HTERT RPE-1 (cell line): ENCODE results near the gene STARD7.
"Not testable (repeated sequence)": the region's sequence is repeated elsewhere in the genome, so short reads cannot be mapped to it uniquely, and the experiment has no call there.

Experiments
- in situ Hi-C: fragments of 300-500 bp; cut with MboI; formaldehyde crosslinking; loops from 4 replicates; pipeline ENCODE4 v1.14.3; 2020; ENCODE audit warnings: low sequenced_read_pairs

STARD7 gene

DNA sequence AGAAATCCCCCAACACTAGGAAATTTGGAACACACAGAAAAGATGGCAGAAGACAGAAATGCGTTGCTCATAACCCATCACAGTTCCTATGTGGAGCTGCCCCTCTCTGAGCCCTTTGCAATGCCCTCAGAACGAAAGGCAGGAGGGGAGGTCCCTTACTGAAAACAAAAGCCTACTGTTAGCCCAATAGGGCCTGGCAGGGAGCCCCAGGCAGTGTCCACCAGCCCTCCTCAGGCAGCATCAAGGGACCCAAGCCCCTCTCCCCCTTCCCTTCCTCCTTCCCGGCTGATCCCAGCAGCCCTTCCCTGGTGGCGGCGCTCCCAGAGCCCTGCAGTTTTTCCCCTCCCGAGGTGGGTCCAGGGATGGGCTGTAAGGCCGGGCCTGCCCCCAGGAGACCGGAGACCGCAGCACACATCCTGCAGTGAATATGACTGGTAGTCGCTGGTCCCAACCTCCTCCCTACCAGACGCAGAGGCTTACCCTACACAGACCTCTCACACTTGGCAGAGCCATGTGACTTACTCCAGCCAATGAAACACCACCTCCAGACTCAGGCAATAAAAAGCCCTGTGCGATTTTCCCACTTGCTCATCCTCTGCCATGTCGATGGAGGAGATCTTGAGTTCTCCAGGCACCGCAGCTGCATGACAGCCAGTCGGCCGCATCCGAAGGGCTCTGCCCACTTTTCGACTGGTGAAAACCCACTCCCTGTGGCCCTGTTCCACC is 44.0 kb downstream of the STARD7 start:
- in situ Hi-C loops = no loop called here

- in situ Hi-C loops = no loop called here
Observed at GRCh38 chr2:96163768-96164429, 44.7 kb downstream of the STARD7 start.

GRCh38 chr2:96163415-96163767 is 45.2 kb downstream of the STARD7 start:
- in situ Hi-C loops = no loop called here

GRCh38 chr2:96161898-96162297 is 46.7 kb downstream of the STARD7 start:
- in situ Hi-C loops = no loop called here

- in situ Hi-C loops = not testable (repeated sequence)
Observed at GRCh38 chr2:96160366-96160765, 48.3 kb downstream of the STARD7 start.

DNA sequence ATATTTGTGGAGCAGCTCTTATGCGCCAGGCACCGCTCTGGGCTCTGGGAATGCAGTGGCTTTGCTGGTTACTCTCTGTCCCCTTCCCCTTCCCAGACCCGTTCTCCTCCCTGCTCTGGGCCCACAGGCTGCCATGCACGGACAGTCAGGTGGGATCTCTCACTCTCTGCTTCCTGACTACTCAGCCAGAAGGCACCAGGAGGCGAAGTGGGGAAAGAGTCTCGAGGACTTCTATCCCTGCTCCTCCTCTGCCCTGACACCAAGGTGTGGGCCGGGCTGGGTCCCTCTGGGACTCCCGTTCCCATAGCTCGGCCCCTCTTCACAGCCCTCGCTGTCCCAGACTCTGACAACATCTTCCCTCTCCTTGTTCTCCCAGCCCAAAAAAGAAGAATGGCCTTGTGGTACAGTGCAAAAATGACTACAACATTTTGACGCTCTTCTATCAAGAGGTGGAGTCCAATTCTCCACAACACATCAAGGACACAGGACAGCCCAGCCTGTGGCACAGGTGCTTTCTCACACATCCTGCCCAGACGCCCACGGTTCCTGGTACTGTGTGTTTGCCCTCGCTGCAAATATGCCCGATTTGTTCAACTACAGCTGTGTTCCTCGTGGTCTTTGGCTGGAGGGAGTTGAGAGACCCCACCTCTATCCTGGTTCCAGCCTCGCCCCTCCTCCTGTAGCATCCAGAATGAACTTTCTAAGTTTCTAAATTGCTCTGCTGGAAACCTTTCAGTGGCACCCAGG is 49.4 kb downstream of the STARD7 start:
- in situ Hi-C loops = no loop called here

DNA sequence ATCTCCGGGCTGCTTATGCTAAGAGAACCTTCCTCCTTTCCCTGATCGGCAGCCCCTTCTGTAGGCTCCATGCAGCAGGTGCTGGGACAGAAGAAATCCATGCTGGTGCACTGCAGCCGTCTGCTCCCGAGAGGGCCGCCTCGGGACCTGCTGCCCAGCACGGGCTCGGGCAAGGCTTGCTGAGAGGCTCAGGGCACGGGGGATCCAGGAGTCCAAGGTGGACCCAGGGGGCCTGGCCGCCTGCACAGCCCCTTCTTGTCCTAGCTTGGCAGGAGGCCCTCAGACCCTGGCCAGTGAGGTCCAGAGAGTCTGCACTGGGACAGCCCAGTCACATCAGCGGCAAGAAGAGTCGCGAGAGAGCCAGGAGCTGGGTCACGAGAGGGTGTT is 50.1 kb downstream of the STARD7 start:
- in situ Hi-C loops = no loop called here

DNA sequence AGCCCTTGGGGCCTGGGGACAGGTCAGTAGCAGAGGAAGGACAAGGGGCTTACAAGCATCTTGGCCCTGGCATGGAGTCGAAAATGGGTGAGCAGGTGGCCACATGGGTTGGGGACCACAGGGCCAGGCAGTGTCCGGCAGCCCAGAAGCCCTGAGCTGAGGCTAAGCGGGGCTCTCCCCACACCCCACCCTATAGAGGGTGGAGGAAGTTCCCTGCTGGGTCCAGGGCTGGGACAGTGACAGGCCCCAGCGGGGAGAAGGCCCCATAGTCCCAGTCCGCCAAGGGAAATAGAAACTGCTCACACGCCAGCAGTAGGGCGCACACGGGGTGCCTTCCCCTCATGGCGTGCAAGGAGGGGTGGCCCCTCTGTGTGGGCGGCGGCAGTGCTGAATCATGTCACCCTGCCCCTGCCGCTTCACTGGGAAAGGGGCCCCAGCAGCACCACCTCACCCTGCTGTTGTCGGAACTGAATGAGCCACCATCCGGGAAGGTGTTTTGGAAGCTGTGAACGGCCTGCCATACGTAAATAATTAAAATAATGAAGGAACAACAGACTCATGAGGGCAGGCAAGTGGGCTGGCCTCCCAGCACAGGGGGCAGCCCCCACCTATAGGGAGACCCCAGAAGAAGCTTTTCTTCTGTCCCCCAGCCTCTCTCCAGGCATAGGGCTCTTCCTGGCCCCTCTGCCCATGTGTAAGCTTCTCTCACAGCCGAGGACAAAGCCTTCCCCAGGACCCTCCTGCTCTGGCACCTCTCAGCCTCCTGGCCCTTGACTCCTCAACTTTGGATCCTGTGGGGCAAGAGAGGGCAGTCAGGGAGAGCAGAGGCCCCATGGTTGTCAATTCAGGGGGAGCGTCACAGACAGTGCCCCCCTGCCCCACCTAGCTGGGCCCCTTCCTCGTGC is 50.7 kb downstream of the STARD7 start:
- in situ Hi-C loops = no loop called here

- in situ Hi-C loops = no loop called here
Observed at GRCh38 chr2:96156926-96157648, 51.5 kb downstream of the STARD7 start.

- in situ Hi-C loops = no loop called here
Observed at GRCh38 chr2:96156011-96156820, 52.4 kb downstream of the STARD7 start.

GRCh38 chr2:96154506-96155380 is 53.9 kb downstream of the STARD7 start:
- in situ Hi-C loops = no loop called here

DNA sequence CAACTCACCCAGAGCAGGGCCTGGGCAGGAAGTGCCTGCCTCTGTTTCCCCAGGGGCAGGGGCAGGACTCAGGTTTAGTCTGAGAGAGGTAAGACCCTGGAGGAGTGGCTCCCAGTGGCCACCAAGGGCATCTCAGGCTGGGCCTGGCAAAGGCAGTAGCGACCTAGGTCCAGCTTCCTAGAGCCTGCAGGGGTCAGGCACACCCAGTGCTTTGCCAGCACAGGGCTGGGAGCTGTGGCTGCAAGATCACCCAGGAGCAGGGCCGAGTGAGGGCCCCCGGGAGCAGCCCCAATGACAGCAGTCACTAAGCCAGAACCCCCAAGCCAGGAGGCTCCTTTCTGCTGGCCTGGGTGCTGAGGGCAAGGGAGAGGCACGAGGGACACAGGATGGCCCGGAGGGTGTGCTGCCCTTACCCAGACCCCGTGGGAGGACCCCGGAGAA is 54.6 kb downstream of the STARD7 start:
- in situ Hi-C loops = no loop called here

DNA sequence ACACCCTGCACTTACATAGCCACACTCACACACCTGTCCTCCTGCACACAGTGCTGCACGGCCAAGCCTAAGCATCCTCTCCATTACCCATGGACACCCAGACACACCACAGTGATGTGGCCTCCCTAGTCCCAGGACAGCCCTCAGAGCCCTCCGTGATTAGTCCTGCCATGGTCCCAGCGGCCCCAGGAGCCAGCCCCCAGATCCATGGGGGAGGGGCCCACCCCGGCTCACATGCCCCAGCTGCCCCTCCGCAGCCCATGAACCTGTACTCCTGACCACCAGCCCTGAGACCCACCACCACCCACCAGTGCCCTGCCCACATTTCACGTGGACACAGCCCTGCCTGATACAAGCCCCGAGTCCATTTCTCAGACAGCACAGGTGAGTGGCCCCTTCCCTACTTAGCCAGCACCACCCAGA is 55.3 kb downstream of the STARD7 start:
- in situ Hi-C loops = no loop called here

DNA sequence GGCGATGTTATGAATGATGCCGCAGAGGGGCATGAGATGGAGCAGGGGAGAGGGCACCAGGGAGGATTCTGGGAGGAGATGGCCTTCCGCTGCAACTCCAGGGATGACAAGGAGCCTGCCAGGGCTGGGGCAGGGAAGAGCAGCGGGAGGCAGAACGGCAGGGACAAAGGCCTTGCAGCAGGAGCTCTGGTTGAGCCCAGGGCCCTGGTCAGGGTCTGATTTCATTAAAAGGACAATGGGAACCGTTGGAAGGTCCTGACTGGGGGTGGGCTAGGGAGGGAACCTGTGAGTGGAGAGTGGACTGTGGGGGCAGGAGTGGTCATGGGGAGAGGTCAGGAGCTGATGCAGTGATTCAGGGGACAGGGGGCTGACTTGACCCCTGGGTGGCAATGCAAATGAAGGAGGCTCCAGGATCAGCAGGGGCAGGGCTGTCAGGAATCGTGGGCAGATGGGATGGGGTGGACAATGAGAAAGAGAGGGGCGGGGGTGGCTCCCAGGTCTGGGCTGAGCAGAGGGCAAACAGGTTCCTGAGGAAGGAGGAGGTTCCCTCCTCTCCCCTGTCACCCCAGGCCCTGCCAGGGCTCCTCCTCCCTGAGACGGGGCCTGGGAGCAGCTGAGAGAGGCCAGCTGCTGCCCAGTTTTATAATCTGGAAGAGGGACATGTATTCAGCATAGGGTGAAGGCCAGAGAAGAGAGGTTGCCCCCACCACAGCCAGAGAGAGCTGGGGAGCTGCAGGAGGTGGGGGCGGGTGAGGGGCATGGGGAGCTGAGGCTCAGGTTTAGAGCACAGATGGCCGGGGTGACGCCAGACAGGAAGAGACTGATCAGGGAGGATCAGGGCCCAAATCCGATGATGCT is 56.1 kb downstream of the STARD7 start:
- in situ Hi-C loops = no loop called here

DNA sequence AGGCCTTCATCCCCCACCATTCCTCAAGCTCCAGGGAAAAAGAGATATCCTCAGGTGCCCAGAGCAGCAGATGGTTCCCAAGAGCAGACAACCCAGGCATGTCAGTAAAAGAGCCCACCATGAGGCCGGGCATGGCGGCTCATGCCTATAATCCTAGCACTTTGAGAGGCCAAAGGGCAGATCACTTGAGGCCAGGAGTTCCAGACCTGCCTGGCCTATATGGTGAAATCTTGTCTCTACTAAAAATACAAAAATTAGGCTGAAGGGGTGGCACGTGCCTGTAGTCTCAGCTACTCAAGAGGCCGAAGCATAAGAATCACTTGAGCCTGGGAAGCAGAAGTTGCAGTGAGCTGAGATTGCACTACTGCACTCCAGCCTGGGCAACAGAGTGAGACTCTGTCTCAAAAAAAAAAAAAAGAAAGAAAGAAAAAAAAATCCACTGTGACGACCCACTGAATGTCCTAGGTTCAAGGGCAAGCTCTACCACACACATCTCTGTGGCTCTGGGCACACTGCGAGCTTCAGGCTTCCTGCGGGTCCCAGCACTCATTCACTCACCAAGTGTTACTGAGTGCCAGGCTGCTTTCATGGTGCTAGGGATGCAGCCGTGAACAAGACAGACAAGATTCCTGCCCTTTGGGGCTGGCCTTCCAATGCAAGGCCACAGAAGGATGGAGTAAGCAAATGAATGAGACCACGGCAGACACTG is 56.9 kb downstream of the STARD7 start:
- in situ Hi-C loops = no loop called here

DNA sequence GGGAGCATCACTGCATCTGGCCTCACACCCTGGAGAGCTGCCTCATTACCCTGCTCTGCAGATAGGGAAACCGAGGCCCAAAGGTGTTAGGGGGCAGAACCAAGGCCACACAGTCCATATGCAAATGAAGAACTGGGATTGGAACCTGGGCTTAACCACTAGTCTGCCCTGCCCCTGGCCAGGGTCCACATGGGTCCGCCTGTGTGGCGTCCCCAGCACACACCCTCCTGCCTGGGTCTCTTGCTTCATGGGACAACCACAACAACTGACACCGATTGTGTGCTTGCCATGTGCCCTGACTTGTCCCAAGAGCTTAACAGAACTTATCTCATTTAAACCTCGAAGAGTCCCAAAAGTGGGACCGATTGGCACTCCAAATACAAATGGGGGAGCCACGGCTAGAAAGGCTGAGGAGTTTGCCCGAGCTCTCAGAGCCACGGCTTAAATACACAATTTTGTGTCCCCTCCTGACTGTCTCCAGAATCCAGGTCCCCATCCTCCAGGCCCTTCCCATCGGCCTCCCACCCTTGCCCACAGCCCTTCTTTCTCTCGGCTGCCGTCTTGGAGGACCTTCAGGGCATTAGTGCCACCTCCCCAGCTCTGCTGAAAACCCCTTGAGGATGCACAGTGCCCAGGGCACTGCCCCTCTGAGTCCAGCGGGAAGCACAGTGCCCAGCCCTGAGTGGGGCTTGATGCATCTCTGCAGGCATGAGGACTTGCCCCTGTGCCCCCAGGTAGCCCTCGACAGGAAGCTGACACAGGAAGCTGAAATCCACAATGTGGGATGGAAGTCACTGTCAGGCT is 57.6 kb downstream of the STARD7 start:
- in situ Hi-C loops = no loop called here
